HUES64 (cell line): ENCODE data around the gene COX5A.

Experiments
- H3K27ac ChIP-seq: 2 replicates; pipeline ENCODE4 v1.7.0; 2013; ENCODE audit warnings: low read depth, low read length, inconsistent platforms
- H3K27me3 ChIP-seq: 2 replicates; pipeline ENCODE4 v1.6.1; 2013; ENCODE audit warnings: mild to moderate bottlenecking, low read length; ENCODE audit not compliant: insufficient read depth
- H3K36me3 ChIP-seq: 2 replicates; pipeline ENCODE4 v1.6.1; 2013; ENCODE audit warnings: mild to moderate bottlenecking, low read length; ENCODE audit not compliant: insufficient read depth
- H3K4me1 ChIP-seq: 2 replicates; pipeline ENCODE4 v1.6.1; 2013; ENCODE audit warnings: mild to moderate bottlenecking, low read length, moderate library complexity; ENCODE audit not compliant: insufficient read depth
- H3K4me3 ChIP-seq: 2 replicates; pipeline ENCODE4 v1.5.1; 2013; ENCODE audit warnings: mild to moderate bottlenecking, low read length, moderate library complexity
- H3K9ac ChIP-seq: 2 replicates; pipeline ENCODE4 v1.6.1; 2013; ENCODE audit warnings: mild to moderate bottlenecking, low read depth, low read length
- H3K9me3 ChIP-seq: 2 replicates; pipeline ENCODE4 v1.6.1; 2013; ENCODE audit warnings: low read depth, low read length; ENCODE audit not compliant: insufficient read depth
- WGBS: fragments of 150-250, 120-280 bp; methylation state at CpG from one replicate; pipeline ENCODE4 v1.1.7; 2013; ENCODE audit warnings: missing lambda C conversion rate; 5-methylcytosine and 5-hydroxymethylcytosine counted together

Gene COX5A

GRCh38 chr15:74913041-74913440, 24.8 kb downstream of the COX5A start:
- no peak overlapping the region for H3K27ac ChIP-seq
- H3K36me3 ChIP-seq: peaks cover 69% of the 10 kb centered on the region
- H3K9ac ChIP-seq: no peak overlapping the region
- H3K4me3 ChIP-seq: no peak overlapping the region
- no peaks in the 10 kb centered on the region for H3K4me1 ChIP-seq
- 98% methylated on average over 9 of the region's 9 CpGs for WGBS
- H3K9me3 ChIP-seq: no peaks in the 10 kb centered on the region
- no peaks in the 10 kb centered on the region for H3K27me3 ChIP-seq

- H3K36me3 ChIP-seq: peaks cover 44% of the 10 kb centered on the region
- H3K9me3 ChIP-seq: no peaks in the 10 kb centered on the region
- H3K4me3 ChIP-seq: no peak overlapping the region
- H3K9ac ChIP-seq: no peak overlapping the region
- H3K27ac ChIP-seq: no peak overlapping the region
- H3K27me3 ChIP-seq: no peaks in the 10 kb centered on the region
- WGBS: 96% methylated on average over 4 of the region's 4 CpGs
- peaks cover 6% of the 10 kb centered on the region; the same call in 1 of the 2 replicates for H3K4me1 ChIP-seq
Observed at GRCh38 chr15:74908635-74909034, 29.2 kb downstream of the COX5A start.

GRCh38 chr15:74907163-74907870, 30.6 kb downstream of the COX5A start:
- Histone ChIP-seq H3K36me3 (peaks cover 42% of the 10 kb centered on the region), H3K27me3 (no peaks in the 10 kb centered on the region), H3K9me3 (no peaks in the 10 kb centered on the region), H3K9ac (peak overlapping the region; percentile 92), H3K27ac (peak overlapping the region; percentile 72), H3K4me3 (peak overlapping the region; percentile 77), H3K4me1 (peaks cover 6% of the 10 kb centered on the region; the same call in 1 of the 2 replicates)
- 54% methylated on average over 8 of the region's 8 CpGs for WGBS

- H3K9ac ChIP-seq: peak within 1 kb of the TSS; percentile 92
- peaks cover 6% of the 10 kb centered on the region; the same call in 1 of the 2 replicates for H3K4me1 ChIP-seq
- H3K9me3 ChIP-seq: no peaks in the 10 kb centered on the region
- WGBS: under 1% methylated on average over 74 of the region's 74 CpGs
- peaks cover 42% of the 10 kb centered on the region for H3K36me3 ChIP-seq
- peak within 1 kb of the TSS; percentile 79 for H3K27ac ChIP-seq
- no peaks in the 10 kb centered on the region for H3K27me3 ChIP-seq
- H3K4me3 ChIP-seq: peak within 1 kb of the TSS; percentile 77
Observed at GRCh38 chr15:74906450-74907162, 31.3 kb downstream of the COX5A start, which contains the start of gene FAM219B. Gene FAM219B, minus strand, starts transcription at chr15:74906851. Its CDS starts 51 bp downstream, at chr15:74906800.

- Histone ChIP-seq H3K27ac (peak overlapping the region; percentile 79), H3K9ac (peak overlapping the region; percentile 92), H3K9me3 (no peaks in the 10 kb centered on the region), H3K36me3 (peaks cover 42% of the 10 kb centered on the region), H3K4me3 (peak overlapping the region; percentile 77), H3K27me3 (no peaks in the 10 kb centered on the region), H3K4me1 (peaks cover 6% of the 10 kb centered on the region; the same call in 1 of the 2 replicates)
- WGBS: under 1% methylated on average over 19 of the region's 20 CpGs
Observed at GRCh38 chr15:74906067-74906449, 31.8 kb downstream of the COX5A start.

DNA sequence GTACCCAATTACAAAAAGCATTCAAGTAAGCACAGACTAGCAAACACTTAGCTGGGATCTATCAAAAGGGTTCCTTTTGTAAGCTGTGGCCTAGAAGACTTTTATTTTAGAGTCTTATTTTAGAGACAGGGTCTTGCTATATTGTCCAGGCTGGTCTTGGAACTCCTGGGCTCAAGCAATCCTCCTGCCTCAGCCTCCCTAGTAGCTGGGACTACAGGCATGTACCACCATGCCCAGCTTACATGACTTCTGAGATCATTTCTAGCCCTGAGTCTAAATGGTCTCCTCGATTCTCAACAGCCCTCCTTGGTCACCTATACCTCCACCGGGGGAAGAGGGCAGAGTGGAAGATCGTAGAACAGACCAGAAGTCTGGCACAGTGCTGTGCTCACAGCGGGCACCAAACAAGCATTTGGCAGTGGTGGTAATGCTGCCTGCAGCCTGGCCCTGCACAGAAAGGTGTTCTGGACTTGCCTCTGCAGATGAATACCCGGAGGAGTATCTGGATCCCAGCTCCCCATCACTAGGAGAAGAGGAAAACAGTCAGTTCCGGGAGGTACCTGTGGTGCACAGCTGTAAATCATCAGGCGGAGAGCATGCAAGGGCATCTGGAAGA, 33.6 kb downstream of the COX5A start:
- WGBS: 95% methylated on average over 7 of the region's 7 CpGs
- H3K4me1 ChIP-seq: peaks cover 6% of the 10 kb centered on the region; the same call in 1 of the 2 replicates
- no peak overlapping the region for H3K9ac ChIP-seq
- no peaks in the 10 kb centered on the region for H3K9me3 ChIP-seq
- no peaks in the 10 kb centered on the region for H3K27me3 ChIP-seq
- peaks cover 54% of the 10 kb centered on the region for H3K36me3 ChIP-seq
- no peak overlapping the region for H3K27ac ChIP-seq
- H3K4me3 ChIP-seq: no peak overlapping the region

- WGBS: 100% methylated on average over 1 of the region's 1 CpG
- Histone ChIP-seq H3K9ac (no peak overlapping the region), H3K4me1 (peaks cover 6% of the 10 kb centered on the region; the same call in 1 of the 2 replicates), H3K4me3 (no peak overlapping the region), H3K9me3 (no peaks in the 10 kb centered on the region), H3K36me3 (peaks cover 61% of the 10 kb centered on the region), H3K27me3 (no peaks in the 10 kb centered on the region), H3K27ac (no peak overlapping the region)
Observed at GRCh38 chr15:74903676-74904075, 34.2 kb downstream of the COX5A start.

- Histone ChIP-seq H3K36me3 (peaks cover 68% of the 10 kb centered on the region), H3K4me3 (no peak overlapping the region), H3K9me3 (no peaks in the 10 kb centered on the region), H3K9ac (no peak overlapping the region), H3K27me3 (no peaks in the 10 kb centered on the region), H3K4me1 (peaks cover 4% of the 10 kb centered on the region; the same call in 1 of the 2 replicates), H3K27ac (no peak overlapping the region)
- WGBS: 94% methylated on average over 4 of the region's 4 CpGs
Observed at GRCh38 chr15:74902295-74903075, 35.4 kb downstream of the COX5A start.

DNA sequence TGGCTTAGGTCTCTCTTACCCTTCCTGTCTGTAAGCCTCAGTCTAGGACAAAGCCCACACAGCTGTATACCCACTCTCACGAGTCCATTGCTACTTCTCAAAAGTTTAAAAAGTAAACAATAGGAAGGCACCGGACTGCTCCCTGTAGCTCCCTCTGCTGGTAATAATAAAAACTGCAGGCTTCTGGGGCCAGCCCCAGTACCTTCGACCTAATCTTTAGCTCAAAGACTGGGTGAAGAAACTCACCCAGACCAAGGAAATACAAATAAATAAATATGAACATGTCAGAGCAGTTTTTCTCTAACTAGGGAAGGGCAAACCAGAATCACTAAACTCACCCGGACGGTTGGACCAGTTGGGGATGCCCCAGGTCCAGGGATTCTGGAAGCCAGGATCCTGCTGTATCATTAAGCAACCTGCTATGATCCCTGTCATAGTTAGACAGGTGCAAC, 36.2 kb downstream of the COX5A start:
- H3K9me3 ChIP-seq: no peaks in the 10 kb centered on the region
- H3K4me3 ChIP-seq: no peak overlapping the region
- 49% methylated on average over 5 of the region's 5 CpGs for WGBS
- H3K36me3 ChIP-seq: peaks cover 77% of the 10 kb centered on the region
- H3K27me3 ChIP-seq: no peaks in the 10 kb centered on the region
- no peak overlapping the region for H3K9ac ChIP-seq
- no peaks in the 10 kb centered on the region for H3K4me1 ChIP-seq
- H3K27ac ChIP-seq: no peak overlapping the region

- 94% methylated on average over 6 of the region's 6 CpGs for WGBS
- Histone ChIP-seq H3K36me3 (peaks cover 74% of the 10 kb centered on the region), H3K27ac (no peak overlapping the region), H3K9ac (no peak overlapping the region), H3K27me3 (no peaks in the 10 kb centered on the region), H3K4me3 (no peak overlapping the region), H3K9me3 (no peaks in the 10 kb centered on the region), H3K4me1 (no peaks in the 10 kb centered on the region)
Observed at GRCh38 chr15:74897300-74897701, 40.6 kb downstream of the COX5A start.
